T-helper 2 cell treated with Interferon-gamma antibody and Interleukin-4, amounts not matched to agents 5 μg/mL and 100 μg/mL, for 36 hours (primary cell): ENCODE results near the gene FOXI1.
"Not testable (repeated sequence)": the region's sequence is repeated elsewhere in the genome, so short reads cannot be mapped to it uniquely, and the experiment has no call there.

Experiments
- DNase-seq: peaks from one replicate; pipeline ENCODE4 v3.0.0; 2021; ENCODE audit warnings: low spot score
- H3K27ac Mint-ChIP-seq: one replicate; pipeline ENCODE4 v1.8.0; 2021; ENCODE audit warnings: mild to moderate bottlenecking, mixed read lengths
- H3K27me3 Mint-ChIP-seq: one replicate; pipeline ENCODE4 v1.8.0; 2021; ENCODE audit warnings: low read depth, mixed read lengths
- H3K36me3 Mint-ChIP-seq: one replicate; pipeline ENCODE4 v1.8.0; 2021; ENCODE audit warnings: low read depth, mixed read lengths
- H3K4me1 Mint-ChIP-seq: one replicate; pipeline ENCODE4 v1.8.0; 2021; ENCODE audit warnings: low read depth, mixed read lengths
- H3K4me3 Mint-ChIP-seq: one replicate; pipeline ENCODE4 v1.8.0; 2022; ENCODE audit warnings: mild to moderate bottlenecking, moderate library complexity, mixed read lengths
- H3K9me3 Mint-ChIP-seq: one replicate; pipeline ENCODE4 v1.8.0; 2021; ENCODE audit warnings: mixed read lengths

The FOXI1 gene

GRCh38 chr5:170078458-170078857, 27.2 kb upstream of the FOXI1 start:
- no peak overlapping the region for H3K4me3 Mint-ChIP-seq
- DNase-seq: no peak
- H3K27me3 Mint-ChIP-seq: no peaks in the 10 kb centered on the region
- no peak overlapping the region for H3K27ac Mint-ChIP-seq
- no peaks in the 10 kb centered on the region for H3K9me3 Mint-ChIP-seq
- H3K36me3 Mint-ChIP-seq: peaks cover 55% of the 10 kb centered on the region
- no peaks in the 10 kb centered on the region for H3K4me1 Mint-ChIP-seq

GRCh38 chr5:170078931-170079330, 26.8 kb upstream of the FOXI1 start:
- DNase-seq: no peak
- Mint-ChIP-seq H3K36me3 (peaks cover 60% of the 10 kb centered on the region), H3K27ac (no peak overlapping the region)

GRCh38 chr5:170080217-170080616, 25.5 kb upstream of the FOXI1 start:
- H3K27ac Mint-ChIP-seq: no peak overlapping the region
- H3K4me1 Mint-ChIP-seq: no peaks in the 10 kb centered on the region
- no peaks in the 10 kb centered on the region for H3K27me3 Mint-ChIP-seq
- H3K4me3 Mint-ChIP-seq: no peak overlapping the region
- no peak for DNase-seq
- peaks cover 60% of the 10 kb centered on the region for H3K36me3 Mint-ChIP-seq
- no peaks in the 10 kb centered on the region for H3K9me3 Mint-ChIP-seq

More at GRCh38 chr5:170078931-170079330, 26.8 kb upstream of the FOXI1 start:
- no peaks in the 10 kb centered on the region for H3K4me1 Mint-ChIP-seq
- no peaks in the 10 kb centered on the region for H3K9me3 Mint-ChIP-seq
- H3K27me3 Mint-ChIP-seq: no peaks in the 10 kb centered on the region
- no peak overlapping the region for H3K4me3 Mint-ChIP-seq

- no peaks in the 10 kb centered on the region for H3K27me3 Mint-ChIP-seq
- no peaks in the 10 kb centered on the region for H3K4me1 Mint-ChIP-seq
- H3K9me3 Mint-ChIP-seq: no peaks in the 10 kb centered on the region
- DNase-seq: no peak
- no peak overlapping the region for H3K27ac Mint-ChIP-seq
- H3K4me3 Mint-ChIP-seq: no peak overlapping the region
- H3K36me3 Mint-ChIP-seq: peaks cover 60% of the 10 kb centered on the region
These were observed 24.8 kb upstream of the FOXI1 start for GRCh38 chr5:170080786-170081445.

GRCh38 chr5:170081616-170082015, 24.1 kb upstream of the FOXI1 start:
- Mint-ChIP-seq H3K27me3 (no peaks in the 10 kb centered on the region), H3K27ac (no peak overlapping the region), H3K36me3 (peaks cover 62% of the 10 kb centered on the region), H3K4me1 (no peaks in the 10 kb centered on the region), H3K9me3 (no peaks in the 10 kb centered on the region), H3K4me3 (no peak overlapping the region)
- DNase-seq: no peak

GRCh38 chr5:170082701-170083100, 23.0 kb upstream of the FOXI1 start:
- H3K4me3 Mint-ChIP-seq: no peak overlapping the region
- no peaks in the 10 kb centered on the region for H3K4me1 Mint-ChIP-seq
- peaks cover 64% of the 10 kb centered on the region for H3K36me3 Mint-ChIP-seq
- H3K27me3 Mint-ChIP-seq: no peaks in the 10 kb centered on the region
- H3K27ac Mint-ChIP-seq: no peak overlapping the region
- no peak for DNase-seq
- no peaks in the 10 kb centered on the region for H3K9me3 Mint-ChIP-seq

GRCh38 chr5:170087168-170087817, 18.4 kb upstream of the FOXI1 start:
- H3K4me1 Mint-ChIP-seq: no peaks in the 10 kb centered on the region
- peaks cover 34% of the 10 kb centered on the region for H3K36me3 Mint-ChIP-seq
- H3K27me3 Mint-ChIP-seq: no peaks in the 10 kb centered on the region
- no peak overlapping the region for H3K27ac Mint-ChIP-seq
- no peak overlapping the region for H3K4me3 Mint-ChIP-seq
- no peak for DNase-seq
- no peaks in the 10 kb centered on the region for H3K9me3 Mint-ChIP-seq

- no peak overlapping the region for H3K4me3 Mint-ChIP-seq
- no peak overlapping the region for H3K27ac Mint-ChIP-seq
- peaks cover under 1% of the 10 kb centered on the region for H3K36me3 Mint-ChIP-seq
- peaks cover 4% of the 10 kb centered on the region for H3K27me3 Mint-ChIP-seq
- no peaks in the 10 kb centered on the region for H3K4me1 Mint-ChIP-seq
- no peak for DNase-seq
- H3K9me3 Mint-ChIP-seq: no peaks in the 10 kb centered on the region
These were observed 13.1 kb upstream of the FOXI1 start for GRCh38 chr5:170092455-170093101.

GRCh38 chr5:170094329-170094728, 11.4 kb upstream of the FOXI1 start:
- not testable (repeated sequence) for H3K27me3 Mint-ChIP-seq, H3K36me3 Mint-ChIP-seq, H3K27ac Mint-ChIP-seq, DNase-seq, H3K4me1 Mint-ChIP-seq, H3K9me3 Mint-ChIP-seq, H3K4me3 Mint-ChIP-seq

- H3K27ac Mint-ChIP-seq: no peak overlapping the region
- peaks cover 9% of the 10 kb centered on the region for H3K27me3 Mint-ChIP-seq
- H3K9me3 Mint-ChIP-seq: no peaks in the 10 kb centered on the region
- no peak for DNase-seq
- no peak overlapping the region for H3K4me3 Mint-ChIP-seq
- H3K4me1 Mint-ChIP-seq: no peaks in the 10 kb centered on the region
- no peaks in the 10 kb centered on the region for H3K36me3 Mint-ChIP-seq
These were observed 10.1 kb upstream of the FOXI1 start for GRCh38 chr5:170095646-170096045.

GRCh38 chr5:170097934-170098333, 7.8 kb upstream of the FOXI1 start:
- Mint-ChIP-seq H3K36me3 (no peaks in the 10 kb centered on the region), H3K27ac (no peak overlapping the region), H3K27me3 (peaks cover 11% of the 10 kb centered on the region), H3K4me3 (no peak overlapping the region), H3K9me3 (no peaks in the 10 kb centered on the region), H3K4me1 (no peaks in the 10 kb centered on the region)
- no peak for DNase-seq

- peak; percentile 41 for DNase-seq
- Mint-ChIP-seq H3K27ac (no peak overlapping the region), H3K27me3 (peaks cover 15% of the 10 kb centered on the region), H3K4me3 (no peak overlapping the region), H3K9me3 (no peaks in the 10 kb centered on the region), H3K4me1 (no peaks in the 10 kb centered on the region), H3K36me3 (no peaks in the 10 kb centered on the region)
These were observed 5.4 kb upstream of the FOXI1 start for GRCh38 chr5:170100066-170100943.

GRCh38 chr5:170103447-170103846, 2.2 kb upstream of the FOXI1 start:
- no peak overlapping the region for H3K4me3 Mint-ChIP-seq
- no peaks in the 10 kb centered on the region for H3K36me3 Mint-ChIP-seq
- H3K27ac Mint-ChIP-seq: no peak overlapping the region
- peaks cover 17% of the 10 kb centered on the region for H3K27me3 Mint-ChIP-seq
- H3K4me1 Mint-ChIP-seq: no peaks in the 10 kb centered on the region
- no peaks in the 10 kb centered on the region for H3K9me3 Mint-ChIP-seq
- no peak for DNase-seq

GRCh38 chr5:170104299-170104698, 1.4 kb upstream of the FOXI1 start:
- Mint-ChIP-seq H3K4me1 (no peaks in the 10 kb centered on the region), H3K27me3 (peaks cover 17% of the 10 kb centered on the region), H3K9me3 (no peaks in the 10 kb centered on the region), H3K36me3 (no peaks in the 10 kb centered on the region), H3K27ac (no peak overlapping the region), H3K4me3 (no peak overlapping the region)
- no peak for DNase-seq
